ENCODE measurements around the gene ZNF442.
"Not testable (repeated sequence)": the region's sequence is repeated elsewhere in the genome, so short reads cannot be mapped to it uniquely, and the experiment has no call there.

The ZNF442 gene

GRCh38 chr19:12365236-12366162, at the start of gene ZNF442:
ZNF442 (minus strand) TSS chr19:12365683; CDS start chr19:12363631, 2,052 bp downstream.
- no peaks in the 10 kb centered on the region for H3K27me3 ChIP-seq (ENCODE audit: control insufficient read depth in 2 of 2, insufficient read depth in 2 of 2, low read length in 2 of 2)
- H3K9ac ChIP-seq (ENCODE audit: low read depth in 1 of 2, low read length in 2 of 2) = peak within 1 kb of the TSS; percentile 79 to 86
- H3K27ac ChIP-seq (ENCODE audit: low read depth in 2 of 2, low read length in 2 of 2) = peak within 1 kb of the TSS; percentile 78 to 82
- peaks cover 0 to 7% of the 10 kb centered on the region in 2 donors for H3K4me1 ChIP-seq (ENCODE audit: control insufficient read depth in 2 of 2, insufficient read depth in 2 of 2, low read length in 2 of 2)
- no peaks in the 10 kb centered on the region for H3K36me3 ChIP-seq (ENCODE audit: control insufficient read depth in 2 of 2, insufficient read depth in 2 of 2, low read length in 2 of 2)
- no peaks in the 10 kb centered on the region for H3K9me3 ChIP-seq (ENCODE audit: control insufficient read depth in 2 of 2, low read length in 2 of 2)
- H3K4me3 ChIP-seq (ENCODE audit: low read length in 2 of 2) = peak within 1 kb of the TSS; percentile 78 to 82

- Histone ChIP-seq H3K4me1 (ENCODE audit: control insufficient read depth in 2 of 2, insufficient read depth in 2 of 2, low read length in 2 of 2) (no peaks in the 10 kb centered on the region), H3K4me3 (ENCODE audit: low read length in 2 of 2) (no peak overlapping the region), H3K9ac (ENCODE audit: low read depth in 1 of 2, low read length in 2 of 2) (no peak overlapping the region), H3K9me3 (ENCODE audit: control insufficient read depth in 2 of 2, low read length in 2 of 2) (no peaks in the 10 kb centered on the region), H3K27ac (ENCODE audit: low read depth in 2 of 2, low read length in 2 of 2) (no peak overlapping the region), H3K36me3 (ENCODE audit: control insufficient read depth in 2 of 2, insufficient read depth in 2 of 2, low read length in 2 of 2) (no peaks in the 10 kb centered on the region), H3K27me3 (ENCODE audit: control insufficient read depth in 2 of 2, insufficient read depth in 2 of 2, low read length in 2 of 2) (no peaks in the 10 kb centered on the region)
These were observed 46.4 kb upstream of the ZNF442 start for GRCh38 chr19:12411893-12412292.

DNA sequence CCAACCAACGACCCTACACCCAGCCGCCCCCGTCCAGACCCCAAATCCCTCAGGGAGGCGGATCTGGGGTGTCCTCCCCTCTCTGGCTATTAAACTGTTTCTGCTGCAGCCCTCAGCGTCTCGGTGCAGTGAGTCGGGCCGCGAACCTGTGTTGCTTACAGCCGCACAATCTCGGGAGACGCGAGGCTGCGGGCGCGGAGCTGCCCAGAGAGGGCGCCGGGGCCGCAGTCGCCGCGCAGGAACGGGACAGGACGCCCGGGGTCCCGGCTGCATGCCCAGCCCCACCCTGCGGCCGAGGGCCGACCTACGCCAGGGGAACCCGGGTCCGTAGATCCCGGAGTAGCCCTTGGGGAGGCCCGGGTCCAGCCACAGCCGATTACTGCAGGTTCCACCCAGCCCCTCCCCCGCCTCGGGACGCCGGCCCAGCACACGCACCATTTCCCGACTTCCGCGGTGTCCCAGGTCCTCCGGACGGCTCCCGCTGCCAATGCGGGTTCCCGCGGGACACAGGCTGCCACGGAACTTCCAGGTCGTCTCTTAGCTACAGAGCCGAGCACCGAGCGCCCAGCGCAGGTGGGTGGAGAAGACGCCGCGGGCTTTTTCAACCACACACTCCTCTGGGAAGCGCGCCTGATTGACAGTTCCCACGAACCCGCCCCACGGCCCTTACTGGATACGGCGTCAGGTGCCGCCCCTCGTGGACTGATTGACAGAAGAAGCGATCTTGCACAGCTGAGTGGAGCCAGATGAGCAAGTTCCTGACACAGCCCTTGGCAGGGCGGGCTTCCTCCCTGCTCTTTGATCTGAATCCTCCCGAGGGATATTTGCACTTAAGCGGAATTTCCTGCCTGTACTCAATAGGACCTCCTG, 35.4 kb upstream of the ZNF442 start, which contains the start of gene ZNF799:
Gene ZNF799, minus strand, starts transcription at position 639 of the 870 bp plus-strand sequence. Its CDS starts 201 bp downstream, at position 438.
- H3K27me3 ChIP-seq (ENCODE audit: control insufficient read depth in 2 of 2, insufficient read depth in 2 of 2, low read length in 2 of 2) = no peaks in the 10 kb centered on the region
- H3K36me3 ChIP-seq (ENCODE audit: control insufficient read depth in 2 of 2, insufficient read depth in 2 of 2, low read length in 2 of 2) = no peaks in the 10 kb centered on the region
- peaks cover 4 to 5% of the 10 kb centered on the region in 2 donors for H3K4me1 ChIP-seq (ENCODE audit: control insufficient read depth in 2 of 2, insufficient read depth in 2 of 2, low read length in 2 of 2)
- peak within 1 kb of the TSS; percentile 84 to 86 for H3K27ac ChIP-seq (ENCODE audit: low read depth in 2 of 2, low read length in 2 of 2)
- peak within 1 kb of the TSS; percentile 82 to 94 for H3K4me3 ChIP-seq (ENCODE audit: low read length in 2 of 2)
- H3K9me3 ChIP-seq (ENCODE audit: control insufficient read depth in 2 of 2, low read length in 2 of 2) = no peaks in the 10 kb centered on the region
- peak within 1 kb of the TSS; percentile 77 to 79 for H3K9ac ChIP-seq (ENCODE audit: low read depth in 1 of 2, low read length in 2 of 2)

GRCh38 chr19:12399901-12400632, 34.6 kb upstream of the ZNF442 start:
- not testable (repeated sequence) for H3K9me3 ChIP-seq (ENCODE audit: control insufficient read depth in 2 of 2, low read length in 2 of 2); H3K27me3 ChIP-seq (ENCODE audit: control insufficient read depth in 2 of 2, insufficient read depth in 2 of 2, low read length in 2 of 2); H3K36me3 ChIP-seq (ENCODE audit: control insufficient read depth in 2 of 2, insufficient read depth in 2 of 2, low read length in 2 of 2); H3K4me1 ChIP-seq (ENCODE audit: control insufficient read depth in 2 of 2, insufficient read depth in 2 of 2, low read length in 2 of 2)
- peak overlapping the region; percentile 84 to 86 for H3K27ac ChIP-seq (ENCODE audit: low read depth in 2 of 2, low read length in 2 of 2)
- H3K9ac ChIP-seq (ENCODE audit: low read depth in 1 of 2, low read length in 2 of 2) = peak overlapping the region; percentile 77 to 79
- peak overlapping the region; percentile 82 to 94 for H3K4me3 ChIP-seq (ENCODE audit: low read length in 2 of 2)

- H3K9me3 ChIP-seq (ENCODE audit: control insufficient read depth in 2 of 2, low read length in 2 of 2) = peaks cover 11% of the 10 kb centered on the region in 2 donors
- H3K4me3 ChIP-seq (ENCODE audit: low read length in 2 of 2) = peak overlapping the region in 1 of 2 donors; percentile 20
- H3K4me1 ChIP-seq (ENCODE audit: control insufficient read depth in 2 of 2, insufficient read depth in 2 of 2, low read length in 2 of 2); H3K27ac ChIP-seq (ENCODE audit: low read depth in 2 of 2, low read length in 2 of 2); H3K27me3 ChIP-seq (ENCODE audit: control insufficient read depth in 2 of 2, insufficient read depth in 2 of 2, low read length in 2 of 2); H3K9ac ChIP-seq (ENCODE audit: low read depth in 1 of 2, low read length in 2 of 2): not testable (repeated sequence)
- peaks cover 19 to 44% of the 10 kb centered on the region in 2 donors for H3K36me3 ChIP-seq (ENCODE audit: control insufficient read depth in 2 of 2, insufficient read depth in 2 of 2, low read length in 2 of 2)
These were observed 25.7 kb upstream of the ZNF442 start for GRCh38 chr19:12391148-12391547.

GRCh38 chr19:12386365-12386764, 20.9 kb upstream of the ZNF442 start:
- not testable (repeated sequence) for H3K9ac ChIP-seq (ENCODE audit: low read depth in 1 of 2, low read length in 2 of 2); H3K27me3 ChIP-seq (ENCODE audit: control insufficient read depth in 2 of 2, insufficient read depth in 2 of 2, low read length in 2 of 2); H3K27ac ChIP-seq (ENCODE audit: low read depth in 2 of 2, low read length in 2 of 2); H3K4me3 ChIP-seq (ENCODE audit: low read length in 2 of 2); H3K4me1 ChIP-seq (ENCODE audit: control insufficient read depth in 2 of 2, insufficient read depth in 2 of 2, low read length in 2 of 2)
- Histone ChIP-seq H3K9me3 (ENCODE audit: control insufficient read depth in 2 of 2, low read length in 2 of 2) (peaks cover 6 to 20% of the 10 kb centered on the region in 2 donors), H3K36me3 (ENCODE audit: control insufficient read depth in 2 of 2, insufficient read depth in 2 of 2, low read length in 2 of 2) (peaks cover 15 to 31% of the 10 kb centered on the region in 2 donors)

GRCh38 chr19:12380444-12380737, 14.9 kb upstream of the ZNF442 start:
- Histone ChIP-seq H3K9ac (ENCODE audit: low read depth in 1 of 2, low read length in 2 of 2) (no peak overlapping the region), H3K27ac (ENCODE audit: low read depth in 2 of 2, low read length in 2 of 2) (no peak overlapping the region), H3K36me3 (ENCODE audit: control insufficient read depth in 2 of 2, insufficient read depth in 2 of 2, low read length in 2 of 2) (peaks cover 13 to 21% of the 10 kb centered on the region in 2 donors), H3K27me3 (ENCODE audit: control insufficient read depth in 2 of 2, insufficient read depth in 2 of 2, low read length in 2 of 2) (no peaks in the 10 kb centered on the region), H3K9me3 (ENCODE audit: control insufficient read depth in 2 of 2, low read length in 2 of 2) (peaks cover 19 to 36% of the 10 kb centered on the region in 2 donors), H3K4me3 (ENCODE audit: low read length in 2 of 2) (no peak overlapping the region), H3K4me1 (ENCODE audit: control insufficient read depth in 2 of 2, insufficient read depth in 2 of 2, low read length in 2 of 2) (no peaks in the 10 kb centered on the region)

- Histone ChIP-seq H3K36me3 (ENCODE audit: control insufficient read depth in 2 of 2, insufficient read depth in 2 of 2, low read length in 2 of 2) (peaks cover 13 to 21% of the 10 kb centered on the region in 2 donors), H3K9me3 (ENCODE audit: control insufficient read depth in 2 of 2, low read length in 2 of 2) (peaks cover 19 to 36% of the 10 kb centered on the region in 2 donors), H3K27ac (ENCODE audit: low read depth in 2 of 2, low read length in 2 of 2) (no peak overlapping the region)
These were observed 14.4 kb upstream of the ZNF442 start for GRCh38 chr19:12379732-12380443.

GRCh38 chr19:12374026-12374425, 8.5 kb upstream of the ZNF442 start:
- Histone ChIP-seq H3K36me3 (ENCODE audit: control insufficient read depth in 2 of 2, insufficient read depth in 2 of 2, low read length in 2 of 2) (no peaks in the 10 kb centered on the region), H3K27me3 (ENCODE audit: control insufficient read depth in 2 of 2, insufficient read depth in 2 of 2, low read length in 2 of 2) (no peaks in the 10 kb centered on the region), H3K9me3 (ENCODE audit: control insufficient read depth in 2 of 2, low read length in 2 of 2) (peaks cover 5 to 8% of the 10 kb centered on the region in 2 donors), H3K4me3 (ENCODE audit: low read length in 2 of 2) (no peak overlapping the region), H3K4me1 (ENCODE audit: control insufficient read depth in 2 of 2, insufficient read depth in 2 of 2, low read length in 2 of 2) (no peaks in the 10 kb centered on the region), H3K9ac (ENCODE audit: low read depth in 1 of 2, low read length in 2 of 2) (no peak overlapping the region), H3K27ac (ENCODE audit: low read depth in 2 of 2, low read length in 2 of 2) (no peak overlapping the region)

More at GRCh38 chr19:12379732-12380443, 14.4 kb upstream of the ZNF442 start:
- H3K27me3 ChIP-seq (ENCODE audit: control insufficient read depth in 2 of 2, insufficient read depth in 2 of 2, low read length in 2 of 2) = no peaks in the 10 kb centered on the region
- H3K9ac ChIP-seq (ENCODE audit: low read depth in 1 of 2, low read length in 2 of 2) = no peak overlapping the region
- no peaks in the 10 kb centered on the region for H3K4me1 ChIP-seq (ENCODE audit: control insufficient read depth in 2 of 2, insufficient read depth in 2 of 2, low read length in 2 of 2)
- no peak overlapping the region for H3K4me3 ChIP-seq (ENCODE audit: low read length in 2 of 2)

Data from mucosa of rectum (tissue), 2 donors.